Measurements from ENCODE around the gene POLDIP2. TPM values are rescaled to one million over a fixed set of nuclear protein-coding genes. Genes with fewer than 3 reads are reported as not detected.

Gene POLDIP2
- polyA plus RNA-seq, 1 of the 3 experiments (the other 2 are of a cell fraction) = 98.1 TPM

DNA sequence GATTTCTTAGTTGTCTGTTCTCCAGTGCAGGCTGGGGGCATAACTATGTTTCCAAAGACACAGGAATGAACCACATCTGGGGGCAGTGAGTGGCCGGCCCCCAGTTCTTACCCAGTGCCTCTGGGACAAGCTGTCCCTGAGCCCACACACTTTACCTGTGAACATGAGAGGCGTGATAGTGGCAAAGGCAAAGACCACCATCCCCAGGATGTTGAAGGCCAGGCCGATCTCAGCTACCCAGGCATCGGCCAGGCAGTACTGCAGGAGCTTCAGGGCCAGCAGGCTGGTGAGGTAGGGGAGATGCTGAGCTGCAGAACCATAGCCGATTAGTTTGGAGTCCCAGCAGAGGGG lies 47.1 kb upstream of the POLDIP2 start:
- TF ChIP-seq NRF1 (IDR thresholded peaks at IDR 0.05; ENCODE audit: low read depth, low read length) = no peak
- no peak for TF ChIP-seq YY1 (IDR thresholded peaks at IDR 0.05; ENCODE audit: low read depth)
- no peak for TF ChIP-seq SIN3A (IDR thresholded peaks at IDR 0.05; ENCODE audit: borderline replicate concordance, low read depth, low read length)
- TF ChIP-seq, protein P1, sequence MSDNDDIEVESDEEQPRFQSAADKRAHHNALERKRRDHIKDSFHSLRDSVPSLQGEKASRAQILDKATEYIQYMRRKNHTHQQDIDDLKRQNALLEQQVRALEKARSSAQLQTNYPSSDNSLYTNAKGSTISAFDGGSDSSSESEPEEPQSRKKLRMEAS (IDR thresholded peaks at IDR 0.05; ENCODE audit: low read depth) = no peak
- TF ChIP-seq, protein P2, sequence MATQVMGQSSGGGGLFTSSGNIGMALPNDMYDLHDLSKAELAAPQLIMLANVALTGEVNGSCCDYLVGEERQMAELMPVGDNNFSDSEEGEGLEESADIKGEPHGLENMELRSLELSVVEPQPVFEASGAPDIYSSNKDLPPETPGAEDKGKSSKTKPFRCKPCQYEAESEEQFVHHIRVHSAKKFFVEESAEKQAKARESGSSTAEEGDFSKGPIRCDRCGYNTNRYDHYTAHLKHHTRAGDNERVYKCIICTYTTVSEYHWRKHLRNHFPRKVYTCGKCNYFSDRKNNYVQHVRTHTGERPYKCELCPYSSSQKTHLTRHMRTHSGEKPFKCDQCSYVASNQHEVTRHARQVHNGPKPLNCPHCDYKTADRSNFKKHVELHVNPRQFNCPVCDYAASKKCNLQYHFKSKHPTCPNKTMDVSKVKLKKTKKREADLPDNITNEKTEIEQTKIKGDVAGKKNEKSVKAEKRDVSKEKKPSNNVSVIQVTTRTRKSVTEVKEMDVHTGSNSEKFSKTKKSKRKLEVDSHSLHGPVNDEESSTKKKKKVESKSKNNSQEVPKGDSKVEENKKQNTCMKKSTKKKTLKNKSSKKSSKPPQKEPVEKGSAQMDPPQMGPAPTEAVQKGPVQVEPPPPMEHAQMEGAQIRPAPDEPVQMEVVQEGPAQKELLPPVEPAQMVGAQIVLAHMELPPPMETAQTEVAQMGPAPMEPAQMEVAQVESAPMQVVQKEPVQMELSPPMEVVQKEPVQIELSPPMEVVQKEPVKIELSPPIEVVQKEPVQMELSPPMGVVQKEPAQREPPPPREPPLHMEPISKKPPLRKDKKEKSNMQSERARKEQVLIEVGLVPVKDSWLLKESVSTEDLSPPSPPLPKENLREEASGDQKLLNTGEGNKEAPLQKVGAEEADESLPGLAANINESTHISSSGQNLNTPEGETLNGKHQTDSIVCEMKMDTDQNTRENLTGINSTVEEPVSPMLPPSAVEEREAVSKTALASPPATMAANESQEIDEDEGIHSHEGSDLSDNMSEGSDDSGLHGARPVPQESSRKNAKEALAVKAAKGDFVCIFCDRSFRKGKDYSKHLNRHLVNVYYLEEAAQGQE (IDR thresholded peaks at IDR 0.05; ENCODE audit: low read depth, low read length) = no peak
- TF ChIP-seq FOXJ3 (CRISPR knock-in tag; IDR thresholded peaks at IDR 0.05) = no peak
- TF ChIP-seq, protein P3, sequence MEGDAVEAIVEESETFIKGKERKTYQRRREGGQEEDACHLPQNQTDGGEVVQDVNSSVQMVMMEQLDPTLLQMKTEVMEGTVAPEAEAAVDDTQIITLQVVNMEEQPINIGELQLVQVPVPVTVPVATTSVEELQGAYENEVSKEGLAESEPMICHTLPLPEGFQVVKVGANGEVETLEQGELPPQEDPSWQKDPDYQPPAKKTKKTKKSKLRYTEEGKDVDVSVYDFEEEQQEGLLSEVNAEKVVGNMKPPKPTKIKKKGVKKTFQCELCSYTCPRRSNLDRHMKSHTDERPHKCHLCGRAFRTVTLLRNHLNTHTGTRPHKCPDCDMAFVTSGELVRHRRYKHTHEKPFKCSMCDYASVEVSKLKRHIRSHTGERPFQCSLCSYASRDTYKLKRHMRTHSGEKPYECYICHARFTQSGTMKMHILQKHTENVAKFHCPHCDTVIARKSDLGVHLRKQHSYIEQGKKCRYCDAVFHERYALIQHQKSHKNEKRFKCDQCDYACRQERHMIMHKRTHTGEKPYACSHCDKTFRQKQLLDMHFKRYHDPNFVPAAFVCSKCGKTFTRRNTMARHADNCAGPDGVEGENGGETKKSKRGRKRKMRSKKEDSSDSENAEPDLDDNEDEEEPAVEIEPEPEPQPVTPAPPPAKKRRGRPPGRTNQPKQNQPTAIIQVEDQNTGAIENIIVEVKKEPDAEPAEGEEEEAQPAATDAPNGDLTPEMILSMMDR (IDR thresholded peaks at IDR 0.05) = no peak
- TF ChIP-seq, protein P4, sequence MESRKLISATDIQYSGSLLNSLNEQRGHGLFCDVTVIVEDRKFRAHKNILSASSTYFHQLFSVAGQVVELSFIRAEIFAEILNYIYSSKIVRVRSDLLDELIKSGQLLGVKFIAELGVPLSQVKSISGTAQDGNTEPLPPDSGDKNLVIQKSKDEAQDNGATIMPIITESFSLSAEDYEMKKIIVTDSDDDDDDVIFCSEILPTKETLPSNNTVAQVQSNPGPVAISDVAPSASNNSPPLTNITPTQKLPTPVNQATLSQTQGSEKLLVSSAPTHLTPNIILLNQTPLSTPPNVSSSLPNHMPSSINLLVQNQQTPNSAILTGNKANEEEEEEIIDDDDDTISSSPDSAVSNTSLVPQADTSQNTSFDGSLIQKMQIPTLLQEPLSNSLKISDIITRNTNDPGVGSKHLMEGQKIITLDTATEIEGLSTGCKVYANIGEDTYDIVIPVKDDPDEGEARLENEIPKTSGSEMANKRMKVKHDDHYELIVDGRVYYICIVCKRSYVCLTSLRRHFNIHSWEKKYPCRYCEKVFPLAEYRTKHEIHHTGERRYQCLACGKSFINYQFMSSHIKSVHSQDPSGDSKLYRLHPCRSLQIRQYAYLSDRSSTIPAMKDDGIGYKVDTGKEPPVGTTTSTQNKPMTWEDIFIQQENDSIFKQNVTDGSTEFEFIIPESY (IDR thresholded peaks at IDR 0.05; ENCODE audit: borderline replicate concordance, low read depth) = no peak
- no peak for TF ChIP-seq POLR2AphosphoS5 (IDR thresholded peaks at IDR 0.05; ENCODE audit: low read depth, low read length)
- TF ChIP-seq JUND (IDR thresholded peaks at IDR 0.05) = no peak
- TF ChIP-seq MXI1 (IDR thresholded peaks at IDR 0.05; ENCODE audit: low read depth, low read length) = no peak
- TF ChIP-seq, protein P5, sequence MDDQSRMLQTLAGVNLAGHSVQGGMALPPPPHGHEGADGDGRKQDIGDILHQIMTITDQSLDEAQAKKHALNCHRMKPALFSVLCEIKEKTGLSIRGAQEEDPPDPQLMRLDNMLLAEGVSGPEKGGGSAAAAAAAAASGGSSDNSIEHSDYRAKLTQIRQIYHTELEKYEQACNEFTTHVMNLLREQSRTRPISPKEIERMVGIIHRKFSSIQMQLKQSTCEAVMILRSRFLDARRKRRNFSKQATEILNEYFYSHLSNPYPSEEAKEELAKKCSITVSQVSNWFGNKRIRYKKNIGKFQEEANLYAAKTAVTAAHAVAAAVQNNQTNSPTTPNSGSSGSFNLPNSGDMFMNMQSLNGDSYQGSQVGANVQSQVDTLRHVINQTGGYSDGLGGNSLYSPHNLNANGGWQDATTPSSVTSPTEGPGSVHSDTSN (IDR thresholded peaks at IDR 0.05) = no peak
- no peak for TF ChIP-seq FOSL2 (IDR thresholded peaks at IDR 0.05; ENCODE audit: borderline replicate concordance, low read depth)
- TF ChIP-seq RXRA (IDR thresholded peaks at IDR 0.05; ENCODE audit: borderline replicate concordance, low read depth) = no peak
- Histone ChIP-seq H3F3A (replicated peaks; ENCODE audit: insufficient read depth) (peaks cover 3% of the 10 kb centered on the region), H3K36me3 (replicated peaks in 1 of 2; ENCODE audit: control insufficient read depth in 1 of 2, insufficient read depth in 2 of 2, low read length in 1 of 2) (peaks cover 0 to 29% of the 10 kb centered on the region in 2 experiments), H3K27ac (ENCODE audit: low read depth in 2 of 2, low read length in 1 of 2) (peak overlapping the region in 1 of 2 experiments; percentile 56; a peak in 2 of 4 replicates), H3K79me2 (ENCODE audit: insufficient read depth) (no peaks in the 10 kb centered on the region), H3K9ac (no peak overlapping the region), H3K27me3 (ENCODE audit: insufficient read depth) (no peaks in the 10 kb centered on the region), H4K20me1 (ENCODE audit: insufficient read depth) (no peaks in the 10 kb centered on the region), H2AFZ (ENCODE audit: low read depth) (no peak overlapping the region), H3K4me3 (ENCODE audit: low read depth in 2 of 2, low read length in 1 of 2) (peak overlapping the region in 1 of 2 experiments; percentile 60; a peak in 1 of 4 replicates), H3K4me2 (peak overlapping the region; percentile 99), H3K4me1 (ENCODE audit: control insufficient read depth in 1 of 2, insufficient read depth in 2 of 2, low read depth in 1 of 2, low read length in 1 of 2) (peaks cover 10 to 16% of the 10 kb centered on the region in 2 experiments; a peak in 2 of 4 replicates), H3K9me3 (no peaks in the 10 kb centered on the region), H3K9me2 (no peaks in the 10 kb centered on the region)
- no peak for DNase-seq
- WGBS (ENCODE audit: low lambda C conversion rate) = 76% methylated on average over 2 of the region's 5 CpGs
- CTCF ChIA-PET = interaction anchor here (0.6 to 2.1 kb wide), 4 partner anchors 12 to 86 kb away, joined by 4 to 6 read pairs (median 5); no protein-coding TSS in a partner anchor
- POLR2A ChIA-PET = interaction anchor here (1.1 to 2.4 kb wide), 2 partner anchors 18 to 24 kb away, joined by 3 to 11 read pairs; no protein-coding TSS in a partner anchor

Measured in SK-N-SH (cell line).